Liver (tissue), 3 donors: Measurements from ENCODE around the gene LY86.

Source experiments
- CTCF ChIP-seq: fragments of 150-350 bp; IDR thresholded peaks from 2 replicates; pipeline ENCODE4 v1.5.1; 2017; ENCODE audit warnings: improper control_type of control experiment, low read depth, low read length; ENCODE audit not compliant: missing input control
- EGR1 ChIP-seq, 2 donors: IDR thresholded peaks; 2 replicates each; pipeline ENCODE4 v1.6.1; 2016 to 2018; ENCODE audit warnings: antibody characterized with exemption in 2 of 2, low read depth in 2 of 2
- JUND ChIP-seq, 2 donors: IDR thresholded peaks; 2 replicates each; pipeline ENCODE4 v1.6.1; 2016; ENCODE audit warnings: antibody characterized with exemption in 2 of 2
- MAX ChIP-seq: IDR thresholded peaks from 2 replicates; pipeline ENCODE4 v1.6.1; 2016; ENCODE audit warnings: antibody characterized with exemption
- TAF1 ChIP-seq: conservative IDR thresholded peaks from 2 replicates; pipeline ENCODE4 v1.6.1; 2016; ENCODE audit warnings: antibody characterized with exemption, mild to moderate bottlenecking
- ZBTB33 ChIP-seq: IDR thresholded peaks from 2 replicates; pipeline ENCODE4 v1.6.1; 2016; ENCODE audit warnings: antibody characterized with exemption
- TF ChIP-seq, protein P1 (sequence below): IDR thresholded peaks from 2 replicates; pipeline ENCODE4 v1.6.1; 2016; ENCODE audit warnings: antibody characterized with exemption, mild to moderate bottlenecking
- donor health status: healthy.
- donor health status: healthy.

DNA sequence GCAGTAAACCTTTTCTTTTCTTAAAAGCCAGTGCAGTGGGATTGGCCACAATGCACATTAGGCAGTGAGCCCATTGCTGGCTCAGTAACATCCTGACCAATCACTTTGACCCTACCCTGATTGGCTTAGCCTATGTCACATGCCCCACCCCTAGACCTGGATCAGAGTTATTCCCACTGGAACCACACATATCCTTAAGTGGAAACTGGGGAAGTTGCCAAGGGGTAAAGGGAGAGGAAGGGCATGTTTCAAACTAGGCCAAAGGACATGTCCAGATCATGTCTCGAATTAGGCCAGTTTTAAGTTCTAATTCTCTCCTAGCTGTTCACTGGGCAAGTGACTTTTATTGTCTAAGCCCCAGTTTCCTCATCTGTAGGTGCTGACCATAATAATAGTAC is 69.3 kb downstream of the LY86 start:
- TF ChIP-seq CTCF: no peak
- no peak for TF ChIP-seq JUND (IDR thresholded peaks at IDR 0.05)
- no peak for TF ChIP-seq ZBTB33
- no peak for TF ChIP-seq TAF1
- no peak for TF ChIP-seq MAX
- TF ChIP-seq EGR1 (IDR thresholded peaks at IDR 0.05; ENCODE audit: low read depth in 2 of 2): no peak
- TF ChIP-seq, protein P1, sequence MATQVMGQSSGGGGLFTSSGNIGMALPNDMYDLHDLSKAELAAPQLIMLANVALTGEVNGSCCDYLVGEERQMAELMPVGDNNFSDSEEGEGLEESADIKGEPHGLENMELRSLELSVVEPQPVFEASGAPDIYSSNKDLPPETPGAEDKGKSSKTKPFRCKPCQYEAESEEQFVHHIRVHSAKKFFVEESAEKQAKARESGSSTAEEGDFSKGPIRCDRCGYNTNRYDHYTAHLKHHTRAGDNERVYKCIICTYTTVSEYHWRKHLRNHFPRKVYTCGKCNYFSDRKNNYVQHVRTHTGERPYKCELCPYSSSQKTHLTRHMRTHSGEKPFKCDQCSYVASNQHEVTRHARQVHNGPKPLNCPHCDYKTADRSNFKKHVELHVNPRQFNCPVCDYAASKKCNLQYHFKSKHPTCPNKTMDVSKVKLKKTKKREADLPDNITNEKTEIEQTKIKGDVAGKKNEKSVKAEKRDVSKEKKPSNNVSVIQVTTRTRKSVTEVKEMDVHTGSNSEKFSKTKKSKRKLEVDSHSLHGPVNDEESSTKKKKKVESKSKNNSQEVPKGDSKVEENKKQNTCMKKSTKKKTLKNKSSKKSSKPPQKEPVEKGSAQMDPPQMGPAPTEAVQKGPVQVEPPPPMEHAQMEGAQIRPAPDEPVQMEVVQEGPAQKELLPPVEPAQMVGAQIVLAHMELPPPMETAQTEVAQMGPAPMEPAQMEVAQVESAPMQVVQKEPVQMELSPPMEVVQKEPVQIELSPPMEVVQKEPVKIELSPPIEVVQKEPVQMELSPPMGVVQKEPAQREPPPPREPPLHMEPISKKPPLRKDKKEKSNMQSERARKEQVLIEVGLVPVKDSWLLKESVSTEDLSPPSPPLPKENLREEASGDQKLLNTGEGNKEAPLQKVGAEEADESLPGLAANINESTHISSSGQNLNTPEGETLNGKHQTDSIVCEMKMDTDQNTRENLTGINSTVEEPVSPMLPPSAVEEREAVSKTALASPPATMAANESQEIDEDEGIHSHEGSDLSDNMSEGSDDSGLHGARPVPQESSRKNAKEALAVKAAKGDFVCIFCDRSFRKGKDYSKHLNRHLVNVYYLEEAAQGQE: no peak
